ENCODE data around the gene LRATD1. TPM values are rescaled to one million over a fixed set of nuclear protein-coding genes. Genes with fewer than 3 reads are reported as not detected.

LRATD1 gene
- total RNA-seq, 1 experiment from 2014 or later, result 35.4 TPM

GRCh38 chr2:14631406-14632040, 994 bp upstream of the LRATD1 start:
- Histone ChIP-seq H3F3A (ENCODE audit: low read length, unreplicated experiment) (no peaks in the 10 kb centered on the region), H3K27me3 (ENCODE audit: low read length) (no peaks in the 10 kb centered on the region), H3K4me1 (ENCODE audit: insufficient read depth, low read length) (peaks cover 18% of the 10 kb centered on the region), H3K9me2 (replicated peaks; ENCODE audit: low read length) (no peaks in the 10 kb centered on the region), H3K36me3 (ENCODE audit: low read depth, low read length) (no peaks in the 10 kb centered on the region), H2AFZ (ENCODE audit: low read length) (peak overlapping the region; percentile 94), H3K9me3 (ENCODE audit: low read length) (no peaks in the 10 kb centered on the region), H3K27ac (ENCODE audit: low read length) (no peak overlapping the region), H3K9ac (ENCODE audit: low read length) (peak overlapping the region; percentile 85; the same call in 1 of the 2 replicates), H3K79me2 (ENCODE audit: low read length) (peaks cover 39% of the 10 kb centered on the region), H3K4me3 (ENCODE audit: low read length) (peak overlapping the region; percentile 91), H3K4me2 (ENCODE audit: low read length) (peak overlapping the region; percentile 99), H4K20me1 (ENCODE audit: low read length) (0 out of 2 replicates have a peak, but pooled peaks cover 8% of the 10 kb centered on the region)
- POLR2A ChIA-PET (ENCODE audit: unreplicated experiment), result interaction anchor here (3.4 kb wide), 1 partner anchor 115 kb away, joined by 21 read pairs; no protein-coding TSS in a partner anchor
- TF ChIP-seq EZH2phosphoT487 (IDR thresholded peaks at IDR 0.05; ENCODE audit: borderline replicate concordance, low read length), result no peak
- TF ChIP-seq EZH2 (IDR thresholded peaks at IDR 0.05; ENCODE audit: low read length, unreplicated experiment), result no peak
- intact Hi-C loops (cut with micrococcal nuclease), result loop anchor here (1.0 to 5.0 kb wide), 2 partner anchors 107 to 271 kb away; no protein-coding TSS in a partner anchor
- CTCF ChIA-PET, result interaction anchor here (0.6 kb wide), 1 partner anchor 26 kb away, joined by 3 read pairs; no protein-coding TSS in a partner anchor
- DNase-seq, result no peak
- ATAC-seq, result no peak
- TSS peak; percentile 36 for BruUV-seq (replicated peaks)

- ChIA-PET POLR2A (ENCODE audit: unreplicated experiment) (interaction anchor here (0.5 to 3.4 kb wide), 3 partner anchors 116 to 395 kb away, joined by 3 to 21 read pairs (median 5); no protein-coding TSS in a partner anchor), CTCF (interaction anchor here (2.2 kb wide), 1 partner anchor 205 kb away, joined by 12 read pairs; no protein-coding TSS in a partner anchor)
- peaks cover 31% of the 10 kb centered on the region for H3K4me1 ChIP-seq (ENCODE audit: insufficient read depth, low read length)
- BruUV-seq (replicated peaks), result TSS peak; percentile 78
- H3K27ac ChIP-seq (ENCODE audit: low read length), result peak overlapping the region; percentile 13
- H2AFZ ChIP-seq (ENCODE audit: low read length), result peak overlapping the region; percentile 37; the same call in 1 of the 2 replicates
- no peaks in the 10 kb centered on the region for H3K9me3 ChIP-seq (ENCODE audit: low read length)
- ATAC-seq (peak; percentile 14), DNase-seq (peak; percentile 33)
- intact Hi-C loops (cut with micrococcal nuclease), result loop anchor here (5.0 kb wide), 1 partner anchor 269 kb away; no protein-coding TSS in a partner anchor
- H3K27me3 ChIP-seq (ENCODE audit: low read length), result no peaks in the 10 kb centered on the region
- H4K20me1 ChIP-seq (ENCODE audit: low read length), result peaks cover 8% of the 10 kb centered on the region; the same call in 1 of the 2 replicates
- peak overlapping the region; percentile 91 for H3K4me3 ChIP-seq (ENCODE audit: low read length)
- H3K9me2 ChIP-seq (replicated peaks; ENCODE audit: low read length), result no peaks in the 10 kb centered on the region
- peak overlapping the region; percentile 99 for H3K4me2 ChIP-seq (ENCODE audit: low read length)
- H3K36me3 ChIP-seq (ENCODE audit: low read depth, low read length), result no peaks in the 10 kb centered on the region
- peak overlapping the region; percentile 85 for H3K9ac ChIP-seq (ENCODE audit: low read length)
- no peaks in the 10 kb centered on the region for H3F3A ChIP-seq (ENCODE audit: low read length, unreplicated experiment)
- H3K79me2 ChIP-seq (ENCODE audit: low read length), result peaks cover 52% of the 10 kb centered on the region
- TF ChIP-seq CTCF (conservative IDR thresholded peaks at IDR 0.05; ENCODE audit: low read depth, low read length) (no peak), EZH2 (IDR thresholded peaks at IDR 0.05; ENCODE audit: low read length, unreplicated experiment) (no peak), EZH2phosphoT487 (IDR thresholded peaks at IDR 0.05; ENCODE audit: borderline replicate concordance, low read length) (no peak)
These were observed 544 bp downstream of the LRATD1 start for GRCh38 chr2:14633061-14633460.

DNA sequence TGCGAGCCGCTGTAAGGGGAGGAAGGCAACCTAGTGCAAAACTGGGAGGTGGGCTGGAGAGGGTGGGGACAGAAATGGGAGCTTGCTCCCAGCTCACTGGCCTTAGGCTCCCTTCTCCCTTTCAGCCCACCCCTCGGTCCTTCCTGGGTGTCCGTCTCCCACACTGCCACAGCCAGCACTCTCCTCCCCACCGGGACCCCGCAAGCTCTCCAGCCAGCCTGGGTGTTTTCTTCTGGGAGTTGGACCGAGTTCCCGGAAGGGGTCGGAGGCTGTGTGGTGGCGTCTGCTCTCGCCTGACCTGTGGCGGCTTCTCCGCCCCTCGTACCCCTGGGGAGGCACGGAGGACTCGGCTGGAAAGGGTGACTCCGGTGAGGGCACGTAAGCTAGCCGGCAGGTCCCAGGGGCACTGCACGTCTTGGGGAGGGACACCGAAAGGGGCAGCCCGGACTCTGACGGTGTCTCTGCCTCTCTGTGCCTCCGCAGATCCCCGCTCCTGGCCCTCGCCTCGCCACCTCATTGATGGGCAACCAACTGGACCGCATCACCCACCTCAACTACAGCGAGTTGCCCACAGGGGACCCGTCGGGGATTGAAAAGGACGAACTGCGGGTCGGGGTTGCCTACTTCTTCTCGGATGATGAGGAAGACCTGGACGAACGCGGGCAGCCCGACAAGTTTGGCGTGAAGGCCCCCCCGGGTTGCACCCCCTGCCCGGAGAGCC, 1.1 kb downstream of the LRATD1 start:
- peaks cover 31% of the 10 kb centered on the region for H3K4me1 ChIP-seq (ENCODE audit: insufficient read depth, low read length)
- no peaks in the 10 kb centered on the region for H3K9me3 ChIP-seq (ENCODE audit: low read length)
- no peaks in the 10 kb centered on the region for H3K27me3 ChIP-seq (ENCODE audit: low read length)
- DNase-seq (peak; percentile 12), ATAC-seq (0 out of 2 replicates have a peak, but pooled peaks have one; percentile 0)
- H3K9me2 ChIP-seq (replicated peaks; ENCODE audit: low read length), result no peaks in the 10 kb centered on the region
- POLR2A ChIA-PET (ENCODE audit: unreplicated experiment), result interaction anchor here (0.5 to 3.4 kb wide), 3 partner anchors 117 to 394 kb away, joined by 3 to 21 read pairs (median 5); no protein-coding TSS in a partner anchor
- TSS peak; percentile 8 for BruUV-seq (replicated peaks)
- peak overlapping the region; percentile 84 for H3K27ac ChIP-seq (ENCODE audit: low read length)
- TF ChIP-seq EZH2 (IDR thresholded peaks at IDR 0.05; ENCODE audit: low read length, unreplicated experiment), result no peak
- no peak for TF ChIP-seq CTCF (conservative IDR thresholded peaks at IDR 0.05; ENCODE audit: low read depth, low read length)
- no peak for TF ChIP-seq EZH2phosphoT487 (IDR thresholded peaks at IDR 0.05; ENCODE audit: borderline replicate concordance, low read length)
- intact Hi-C loops (cut with micrococcal nuclease), result loop anchor here (1.0 to 5.0 kb wide), 3 partner anchors 116 to 269 kb away; no protein-coding TSS in a partner anchor
- peak overlapping the region; percentile 99 for H3K4me2 ChIP-seq (ENCODE audit: low read length)
- CTCF ChIA-PET, result interaction anchor here (1.2 to 2.2 kb wide), 3 partner anchors 117 to 944 kb away, joined by 3 to 12 read pairs (median 10); no protein-coding TSS in a partner anchor
- H3K36me3 ChIP-seq (ENCODE audit: low read depth, low read length), result no peaks in the 10 kb centered on the region
- peak overlapping the region; percentile 37; the same call in 1 of the 2 replicates for H2AFZ ChIP-seq (ENCODE audit: low read length)
- peaks cover 52% of the 10 kb centered on the region for H3K79me2 ChIP-seq (ENCODE audit: low read length)
- H3K9ac ChIP-seq (ENCODE audit: low read length), result peak overlapping the region; percentile 85
- no peaks in the 10 kb centered on the region for H3F3A ChIP-seq (ENCODE audit: low read length, unreplicated experiment)
- peak overlapping the region; percentile 91 for H3K4me3 ChIP-seq (ENCODE audit: low read length)
- H4K20me1 ChIP-seq (ENCODE audit: low read length), result peaks cover 8% of the 10 kb centered on the region; the same call in 1 of the 2 replicates
